GM23248 (cell line): ENCODE measurements around the gene SMIM36.

Source experiments
- EZH2 ChIP-seq: fragments of 200-600 bp; sonication (generic); IDR thresholded peaks from 2 replicates; pipeline ENCODE4 v1.6.1; 2018; ENCODE audit warnings: antibody characterized with exemption, mild to moderate bottlenecking; ENCODE audit not compliant: insufficient read depth, poor library complexity, severe bottlenecking
- EZH2phosphoT487 ChIP-seq: fragments of 200-600 bp; sonication (generic); IDR thresholded peaks from 2 replicates; pipeline ENCODE4 v1.6.1; 2018; ENCODE audit warnings: antibody characterized with exemption, moderate library complexity, mild to moderate bottlenecking, low read depth; ENCODE audit not compliant: insufficient read depth

- TF ChIP-seq EZH2phosphoT487, result no peak
- no peak for TF ChIP-seq EZH2
These were observed 28.5 kb downstream of the SMIM36 start for GRCh38 chr17:55482591-55483389.
